ENCODE results near the gene ADAD1. TPM values are rescaled to one million over a fixed set of nuclear protein-coding genes. Genes with fewer than 3 reads are reported as not detected.

The ADAD1 gene
- not detected for total RNA-seq

GRCh38 chr4:122378711-122379110 lies at the start of gene ADAD1:
Gene ADAD1 (plus strand): TSS chr4:122379011. CDS start chr4:122380070, 1,059 bp downstream.

GRCh38 chr4:122456231-122457116 lies 77.7 kb downstream of the ADAD1 start, which contains the start of gene IL2:
Gene IL2 (minus strand): TSS chr4:122456725. CDS start chr4:122456440, 285 bp downstream.

Other genes starting within 250 kb of the ADAD1 start
- 260 TPM for gene BLTP1, start 226.7 kb upstream of the ADAD1 start, total RNA-seq
- not detected for gene IL2, start 77.7 kb downstream of the ADAD1 start, total RNA-seq
- gene IL21, start 242.1 kb downstream of the ADAD1 start, total RNA-seq: not detected